DMS 273 treated with DMSO at 0.1 percent for 48 hours (cell line): ENCODE measurements around the gene SLC35G1.

Experiments
- DNase-seq: peaks from one replicate; lab custom pipeline; 2025; lab: John Stamatoyannopoulos, UW

The SLC35G1 gene

DNA sequence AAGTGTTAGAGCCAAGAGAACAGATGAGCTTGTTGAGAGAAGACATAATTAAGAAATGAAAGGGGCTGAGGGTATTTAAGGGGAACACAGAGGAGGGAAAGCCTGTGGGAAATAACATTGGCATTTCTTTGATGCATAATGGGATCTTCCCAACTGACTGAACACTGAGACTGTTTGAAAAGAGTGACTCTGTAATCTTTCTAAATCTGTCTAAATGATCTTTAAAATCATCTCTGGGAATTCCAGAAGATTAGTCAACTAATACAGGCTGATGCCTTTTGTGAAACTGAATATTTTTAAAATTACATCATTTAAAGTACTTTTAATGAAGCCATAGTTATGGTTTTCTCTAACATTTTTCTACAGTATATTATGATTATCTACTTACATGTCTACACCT is 17.4 kb upstream of the SLC35G1 start:
- DNase-seq = no peak

- no peak for DNase-seq
Observed at GRCh38 chr10:93879273-93879672, 14.5 kb upstream of the SLC35G1 start.

DNA sequence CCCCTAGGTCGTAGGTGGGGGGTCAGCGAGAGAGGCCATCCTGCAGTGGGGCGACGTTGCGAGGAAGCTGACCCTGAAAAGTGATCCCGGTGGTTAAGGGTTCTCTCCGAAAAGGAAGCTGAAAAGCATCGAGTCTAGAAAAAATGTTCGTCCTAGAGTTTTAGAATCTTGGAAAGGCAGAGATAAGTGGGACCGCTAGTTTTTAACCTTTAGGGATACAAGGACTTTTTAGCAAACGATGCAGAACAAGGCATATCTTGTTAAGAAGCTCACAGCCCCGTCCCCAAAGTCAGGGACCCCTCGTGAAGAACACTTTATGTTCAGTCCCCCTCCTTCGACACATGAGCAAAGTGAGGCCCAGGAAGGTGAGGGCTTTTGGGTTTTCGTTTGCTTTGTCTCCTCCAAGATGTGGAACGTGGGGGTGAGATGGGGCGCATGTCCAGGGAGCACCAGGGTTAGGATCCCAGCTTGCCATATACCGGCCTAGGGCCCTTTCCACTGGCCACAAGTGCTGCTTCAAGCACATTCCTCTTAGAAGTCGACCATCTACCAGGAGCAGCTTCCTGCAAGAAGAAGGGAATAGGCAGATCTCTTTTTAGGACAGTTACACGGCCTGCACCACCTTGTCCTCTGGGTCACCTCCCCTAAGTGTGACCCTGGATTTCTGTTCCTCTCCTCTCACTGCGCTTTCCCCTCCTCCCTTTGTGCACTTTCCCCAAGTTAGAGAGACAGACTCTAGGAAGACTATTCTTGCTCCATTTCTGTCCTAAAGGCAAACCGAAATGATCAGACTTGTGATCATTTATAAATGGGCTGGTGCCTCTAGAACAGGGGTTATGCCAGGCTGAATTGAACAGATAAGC is 969 bp downstream of the SLC35G1 start:
- no peak for DNase-seq

DNA sequence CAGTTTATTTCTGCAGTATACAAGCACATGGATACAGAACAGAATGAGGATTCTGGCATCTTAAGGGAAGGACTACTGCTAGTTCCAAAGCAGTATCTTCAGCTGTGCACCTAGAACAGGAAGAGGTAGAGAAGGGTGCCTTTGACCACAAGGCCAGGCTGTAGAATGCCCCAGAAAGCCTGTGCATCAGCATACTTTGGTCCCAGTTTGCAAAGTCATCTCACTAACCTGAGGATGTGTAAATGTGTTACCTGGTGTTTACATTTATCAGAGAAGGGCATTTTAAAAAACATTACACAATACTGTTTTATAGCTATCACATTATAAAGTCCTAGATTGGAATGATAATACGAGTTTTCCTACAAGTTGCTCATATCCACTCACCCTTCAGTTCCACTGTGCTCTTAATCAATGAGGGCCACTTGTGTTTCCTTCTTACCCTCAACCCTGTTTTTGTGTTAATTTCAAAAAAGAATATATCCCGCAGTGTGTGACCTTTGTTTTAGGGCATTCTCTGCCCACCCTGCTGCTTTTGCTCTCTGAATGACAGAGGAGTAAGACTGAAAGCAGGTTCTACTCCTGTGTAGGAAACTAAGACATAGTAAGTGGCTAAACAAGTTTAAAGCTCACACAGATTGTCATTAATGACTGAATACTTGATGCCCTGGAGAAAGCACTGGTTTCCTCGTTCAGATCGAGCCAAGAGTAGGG is 3.4 kb downstream of the SLC35G1 start:
- no peak for DNase-seq

GRCh38 chr10:93899109-93899508 is 5.3 kb downstream of the SLC35G1 start:
- no peak for DNase-seq

DNA sequence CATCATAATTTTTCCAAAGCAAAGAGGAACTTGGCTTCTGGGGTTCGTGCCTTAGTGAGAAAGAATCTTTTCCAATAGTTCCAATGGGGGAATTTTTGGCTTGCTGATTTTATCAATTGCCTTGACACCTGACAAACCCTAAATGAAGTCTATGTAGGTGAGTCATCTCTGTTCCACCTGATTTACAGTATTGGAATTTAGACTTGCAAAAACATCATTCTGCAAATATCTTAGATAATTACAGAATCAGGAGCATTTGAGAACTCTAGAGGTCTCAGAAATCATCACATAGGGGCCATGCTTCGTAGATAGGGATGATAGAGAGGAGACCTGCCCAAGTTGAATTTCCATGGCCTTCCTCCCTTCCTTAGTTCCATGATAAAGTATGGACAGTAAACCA is 9.3 kb downstream of the SLC35G1 start:
- no peak for DNase-seq

DNA sequence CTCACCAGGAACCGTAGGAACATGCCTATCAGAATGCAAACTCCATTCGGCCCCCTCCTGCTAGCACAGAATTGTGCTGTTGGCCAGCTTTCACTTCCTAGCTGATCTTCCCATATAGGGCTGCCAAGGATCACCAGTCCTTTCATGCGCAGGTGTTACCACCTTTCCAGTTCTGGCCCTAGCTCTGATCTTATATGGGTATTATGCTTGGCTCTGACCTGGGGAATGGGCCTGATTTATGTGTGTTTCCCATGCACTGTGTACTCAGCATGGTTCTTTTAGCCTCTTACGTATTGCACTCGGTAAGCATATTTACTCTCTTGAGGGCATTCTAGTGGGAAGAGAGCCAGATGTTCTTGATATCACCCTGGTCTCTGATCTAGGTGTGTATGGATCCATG is 11.1 kb downstream of the SLC35G1 start:
- no peak for DNase-seq

DNA sequence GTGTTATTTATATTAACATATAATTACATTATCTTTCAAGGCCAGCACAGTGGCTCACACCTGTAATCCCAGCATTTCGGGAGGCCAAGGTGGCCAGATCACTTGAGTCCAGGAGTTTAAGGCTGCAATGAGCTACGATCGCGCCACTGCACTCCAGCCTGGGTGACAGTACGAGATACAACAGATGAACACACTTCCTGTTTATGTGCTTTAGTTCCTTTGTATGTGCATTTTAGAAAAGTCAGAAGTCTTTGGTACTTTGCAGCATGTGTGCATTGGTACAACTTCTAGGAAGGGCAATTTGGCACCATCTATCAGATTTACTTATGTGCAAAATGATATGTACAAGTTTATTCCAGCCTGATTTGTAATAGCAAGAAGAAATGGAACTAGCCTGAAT is 13.3 kb downstream of the SLC35G1 start:
- no peak for DNase-seq

GRCh38 chr10:93911866-93912265 is 18.1 kb downstream of the SLC35G1 start:
- no peak for DNase-seq

- no peak for DNase-seq
Observed at GRCh38 chr10:93912444-93912843, 18.7 kb downstream of the SLC35G1 start.

GRCh38 chr10:93913706-93914105 is 19.9 kb downstream of the SLC35G1 start:
- DNase-seq = no peak

DNA sequence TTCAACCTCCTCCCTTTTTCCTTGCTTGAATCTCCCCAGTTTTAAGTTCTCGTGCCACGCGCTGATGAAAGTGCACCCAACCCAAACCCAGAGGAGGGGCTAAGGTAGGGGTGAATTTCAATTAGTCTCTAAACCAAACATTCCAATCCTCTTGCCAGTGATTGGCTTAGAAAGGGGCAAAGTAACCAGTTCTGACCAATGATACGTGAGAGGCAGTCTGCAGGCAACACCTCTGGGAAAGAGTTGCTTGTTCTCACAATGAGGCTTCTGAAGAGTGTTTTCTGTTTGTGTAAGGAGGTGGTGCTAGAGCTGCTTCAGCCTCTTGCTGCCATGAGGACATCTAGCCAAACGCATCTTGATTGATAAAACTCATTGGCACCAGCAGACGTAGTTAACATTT is 21.8 kb downstream of the SLC35G1 start:
- no peak for DNase-seq

DNA sequence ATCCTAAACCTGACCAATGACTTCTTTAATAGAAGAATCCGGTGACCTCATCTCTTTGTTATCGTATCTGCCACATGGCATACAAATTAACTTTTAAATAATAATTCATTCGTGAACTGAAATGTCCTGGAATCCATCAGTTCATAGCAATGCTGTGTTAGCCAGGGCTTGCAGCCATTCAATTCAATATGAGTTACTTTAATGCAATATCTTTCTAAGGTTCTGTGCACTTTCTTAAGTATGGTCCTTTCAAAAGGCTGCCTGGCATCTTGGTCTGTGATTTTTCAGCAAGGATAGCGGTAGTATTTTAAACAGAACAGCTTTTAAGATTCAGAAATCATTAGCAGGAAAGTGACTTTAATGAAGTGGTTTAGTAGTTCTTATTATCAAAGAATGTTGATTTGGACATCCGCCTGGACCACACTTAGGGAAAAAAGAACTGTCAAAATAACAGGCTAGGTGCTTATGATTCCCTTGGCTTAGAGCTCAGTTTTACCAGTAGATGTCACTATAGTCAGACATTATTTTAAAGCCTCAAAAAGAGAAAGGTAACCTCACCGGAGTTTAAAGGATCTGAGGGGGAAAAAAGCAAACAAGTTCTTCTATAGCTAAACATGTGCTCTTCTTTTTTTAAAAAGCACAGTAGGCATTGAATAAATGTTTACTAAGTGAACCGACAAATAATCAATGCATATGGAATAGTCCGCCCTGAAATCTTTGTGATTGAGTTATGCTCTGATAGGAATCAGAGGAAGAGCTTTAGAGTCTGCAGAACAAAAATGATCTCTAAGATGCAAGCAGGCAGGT is 22.7 kb downstream of the SLC35G1 start:
- DNase-seq = peak; percentile 12

DNA sequence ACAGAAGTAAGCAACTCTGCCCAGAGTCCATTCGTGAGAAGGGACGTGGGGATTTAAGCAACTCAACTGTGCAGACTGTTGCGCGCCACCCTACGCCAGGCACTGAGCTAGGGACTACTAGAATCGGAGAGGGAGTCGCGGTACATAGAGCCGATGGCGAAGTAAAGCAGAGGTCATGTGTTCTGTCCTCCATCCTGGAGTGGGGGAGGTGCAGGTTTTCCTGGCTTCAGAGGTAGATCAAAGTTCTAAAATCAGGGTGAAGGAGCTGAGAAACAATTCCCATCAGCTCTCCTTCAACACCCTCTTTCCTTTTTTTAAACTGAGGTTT is 23.2 kb downstream of the SLC35G1 start:
- DNase-seq = no peak

DNA sequence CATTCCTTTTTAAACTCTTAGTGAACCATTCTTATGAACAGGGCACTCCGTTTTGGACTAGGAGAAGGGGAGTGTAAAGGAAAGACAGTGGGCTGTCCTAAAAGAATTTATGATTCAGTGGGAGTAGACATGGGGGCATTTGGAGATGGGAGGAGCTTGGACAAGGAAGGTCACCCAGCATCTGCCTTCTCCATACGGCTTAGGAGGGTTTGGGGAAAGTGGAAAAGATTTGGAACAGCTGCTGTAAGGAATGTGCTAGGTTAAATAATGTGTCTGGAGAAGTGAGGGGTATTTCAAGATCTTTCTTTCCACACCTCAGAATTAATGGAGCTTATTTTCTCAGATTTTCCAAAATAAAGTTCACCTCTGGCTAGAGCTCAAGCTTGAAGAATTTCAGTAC is 24.0 kb downstream of the SLC35G1 start:
- DNase-seq = no peak

DNA sequence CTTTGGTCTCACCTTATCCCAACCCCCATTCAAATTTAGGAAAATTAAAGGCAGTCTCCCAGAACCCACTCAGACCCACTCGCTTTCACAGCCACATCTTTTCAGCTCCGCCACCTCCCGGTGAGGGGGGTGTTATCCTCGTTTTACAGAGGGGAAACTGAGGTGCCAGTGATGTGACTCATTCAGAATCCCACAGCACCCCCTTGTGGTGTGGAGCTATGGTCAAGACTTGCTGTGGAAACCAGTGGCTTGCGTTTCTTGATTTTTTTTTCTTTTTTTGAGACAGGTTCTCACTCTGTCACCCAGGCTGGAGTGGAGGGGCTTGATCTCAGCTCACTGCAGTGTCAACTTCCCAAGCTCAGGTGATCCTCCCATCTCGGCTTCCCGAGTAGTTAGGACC is 27.6 kb downstream of the SLC35G1 start:
- DNase-seq = no peak

DNA sequence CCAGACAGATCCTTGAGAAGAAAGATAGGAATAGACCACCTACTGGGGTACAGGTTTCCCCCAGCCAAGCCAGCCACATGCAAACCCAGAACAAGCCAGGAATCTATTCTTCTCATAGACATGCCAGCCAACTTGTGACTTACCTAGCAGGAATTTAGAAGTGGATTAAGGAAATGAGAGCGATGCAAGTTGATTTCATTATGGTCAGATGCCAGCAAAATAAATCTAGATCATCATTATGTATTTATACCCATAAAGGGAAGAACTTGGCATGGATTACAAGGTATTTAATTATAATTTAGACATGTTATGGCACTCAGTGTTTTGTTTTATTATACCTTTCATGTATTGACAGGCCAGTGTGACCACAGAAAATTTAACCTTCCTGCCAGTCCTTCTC is 32.8 kb downstream of the SLC35G1 start:
- no peak for DNase-seq

DNA sequence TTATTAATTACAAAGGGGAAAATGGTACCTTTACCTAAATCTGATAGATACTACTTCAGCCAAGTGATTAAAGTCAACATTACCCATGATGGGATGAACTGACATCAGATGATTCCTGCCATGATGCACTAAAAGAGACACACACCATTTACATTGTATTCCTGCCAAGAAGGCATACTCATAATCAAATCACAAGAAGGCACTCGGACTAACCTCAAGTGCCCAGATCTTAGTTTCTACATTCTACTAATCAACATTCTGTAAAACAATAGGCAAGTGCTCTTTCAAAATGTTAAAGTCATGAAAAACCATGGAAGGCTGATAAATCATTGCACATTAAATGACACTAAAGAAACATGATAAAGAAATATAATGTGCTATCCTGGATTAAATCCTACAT is 44.4 kb downstream of the SLC35G1 start:
- DNase-seq = no peak

DNA sequence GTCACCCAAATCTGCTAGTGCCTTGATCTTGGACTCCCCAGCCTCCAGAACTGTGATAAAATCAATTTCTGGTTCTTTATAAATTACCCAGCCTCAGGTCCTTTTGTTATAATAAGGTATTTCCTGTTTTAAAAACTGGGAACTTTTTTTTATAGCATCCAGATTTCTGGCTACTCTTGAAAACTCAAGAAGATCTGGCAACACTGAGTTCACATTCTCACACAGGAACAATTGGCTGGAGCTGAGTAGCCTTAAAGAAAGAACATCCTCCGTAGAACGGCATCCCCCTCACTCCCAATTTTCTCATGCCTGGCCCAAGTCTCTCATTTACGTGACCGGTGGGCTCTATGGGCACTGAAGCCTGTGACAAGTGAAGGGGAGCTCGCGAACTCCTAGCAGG is 47.1 kb downstream of the SLC35G1 start:
- no peak for DNase-seq

DNA sequence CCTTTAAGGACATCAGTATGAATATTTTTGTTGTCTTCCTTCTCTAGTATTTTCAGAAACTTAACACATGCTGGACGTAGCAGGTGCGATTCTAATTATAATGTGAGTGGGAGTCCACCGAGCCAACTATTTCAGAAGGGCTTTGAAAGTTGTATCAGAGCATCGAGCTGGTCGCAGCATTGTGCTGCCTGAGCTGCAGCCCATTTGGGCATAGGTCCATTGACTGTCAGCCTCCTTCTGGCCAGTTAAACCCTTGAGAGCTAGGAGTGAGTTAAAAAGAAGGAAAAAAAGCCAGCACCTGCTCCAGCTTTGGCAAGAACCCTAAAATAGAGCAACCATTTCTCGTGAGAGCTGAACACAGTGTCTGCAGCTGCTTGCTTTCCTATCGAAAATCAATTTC is 47.8 kb downstream of the SLC35G1 start:
- DNase-seq = no peak

DNA sequence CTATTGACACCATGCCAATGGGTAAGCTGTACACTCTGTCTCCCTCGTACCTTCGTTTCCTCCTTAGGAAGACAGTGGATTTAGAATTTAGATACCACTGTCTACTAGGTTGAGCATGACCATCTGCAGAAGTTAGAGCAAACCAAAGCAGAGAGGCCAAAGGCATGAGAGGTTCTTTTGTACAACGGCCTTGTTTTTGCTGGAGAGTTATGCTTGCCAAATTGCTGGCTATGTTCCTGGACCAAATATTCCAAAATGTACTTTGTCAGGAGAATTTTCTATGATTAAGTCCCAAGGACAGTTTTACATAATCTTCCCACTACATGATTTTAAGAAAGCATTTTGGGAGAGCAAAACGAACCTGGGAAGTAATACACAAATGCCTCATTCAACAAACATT is 52.0 kb downstream of the SLC35G1 start:
- no peak for DNase-seq

- peak; percentile 29 for DNase-seq
Observed at GRCh38 chr10:93947055-93947454, 53.3 kb downstream of the SLC35G1 start.

DNA sequence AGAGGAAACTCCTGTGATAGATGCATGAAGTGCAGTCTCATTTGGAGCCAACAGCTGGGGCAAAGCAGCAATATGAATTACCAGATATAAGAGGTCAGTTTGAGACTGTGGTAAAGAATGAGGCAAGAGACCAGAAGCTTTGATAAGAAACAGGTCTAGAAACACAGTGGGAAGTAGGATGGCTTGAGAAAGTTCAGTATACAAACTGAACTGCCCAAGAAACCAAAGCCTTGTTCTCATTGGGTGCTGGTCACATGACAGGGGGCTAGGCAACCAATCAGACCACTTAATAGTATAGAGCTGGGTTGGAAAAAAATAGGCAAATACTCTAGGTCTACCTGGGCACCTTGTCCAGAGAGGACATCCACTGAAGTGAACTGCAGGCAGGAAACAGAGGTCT is 53.7 kb downstream of the SLC35G1 start:
- DNase-seq = no peak
